ENCODE results near the gene HEXIM1. TPM values are rescaled to one million over a fixed set of nuclear protein-coding genes. Genes with fewer than 3 reads are reported as not detected.

The HEXIM1 gene
- total and polyA plus RNA-seq, 2 experiments from 2014 or later: 9.2 to 10.9 TPM

DNA sequence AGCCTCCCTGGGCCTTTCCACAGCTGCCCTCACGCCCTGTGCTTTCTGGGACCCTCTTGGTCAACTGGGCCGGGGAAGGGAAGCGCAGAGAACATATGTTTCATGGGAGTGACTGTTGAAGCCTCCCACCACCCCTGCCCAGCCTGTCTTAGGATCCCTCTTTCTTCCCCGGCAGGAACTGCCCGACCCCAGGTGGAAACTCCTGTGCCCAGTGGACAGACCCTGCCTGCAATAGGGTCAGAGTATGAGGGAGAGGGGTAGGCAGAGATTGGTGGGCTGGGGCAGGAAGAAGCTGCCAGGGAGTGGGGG lies 23.9 kb downstream of the HEXIM1 start (continued):
- TF ChIP-seq, protein P1, sequence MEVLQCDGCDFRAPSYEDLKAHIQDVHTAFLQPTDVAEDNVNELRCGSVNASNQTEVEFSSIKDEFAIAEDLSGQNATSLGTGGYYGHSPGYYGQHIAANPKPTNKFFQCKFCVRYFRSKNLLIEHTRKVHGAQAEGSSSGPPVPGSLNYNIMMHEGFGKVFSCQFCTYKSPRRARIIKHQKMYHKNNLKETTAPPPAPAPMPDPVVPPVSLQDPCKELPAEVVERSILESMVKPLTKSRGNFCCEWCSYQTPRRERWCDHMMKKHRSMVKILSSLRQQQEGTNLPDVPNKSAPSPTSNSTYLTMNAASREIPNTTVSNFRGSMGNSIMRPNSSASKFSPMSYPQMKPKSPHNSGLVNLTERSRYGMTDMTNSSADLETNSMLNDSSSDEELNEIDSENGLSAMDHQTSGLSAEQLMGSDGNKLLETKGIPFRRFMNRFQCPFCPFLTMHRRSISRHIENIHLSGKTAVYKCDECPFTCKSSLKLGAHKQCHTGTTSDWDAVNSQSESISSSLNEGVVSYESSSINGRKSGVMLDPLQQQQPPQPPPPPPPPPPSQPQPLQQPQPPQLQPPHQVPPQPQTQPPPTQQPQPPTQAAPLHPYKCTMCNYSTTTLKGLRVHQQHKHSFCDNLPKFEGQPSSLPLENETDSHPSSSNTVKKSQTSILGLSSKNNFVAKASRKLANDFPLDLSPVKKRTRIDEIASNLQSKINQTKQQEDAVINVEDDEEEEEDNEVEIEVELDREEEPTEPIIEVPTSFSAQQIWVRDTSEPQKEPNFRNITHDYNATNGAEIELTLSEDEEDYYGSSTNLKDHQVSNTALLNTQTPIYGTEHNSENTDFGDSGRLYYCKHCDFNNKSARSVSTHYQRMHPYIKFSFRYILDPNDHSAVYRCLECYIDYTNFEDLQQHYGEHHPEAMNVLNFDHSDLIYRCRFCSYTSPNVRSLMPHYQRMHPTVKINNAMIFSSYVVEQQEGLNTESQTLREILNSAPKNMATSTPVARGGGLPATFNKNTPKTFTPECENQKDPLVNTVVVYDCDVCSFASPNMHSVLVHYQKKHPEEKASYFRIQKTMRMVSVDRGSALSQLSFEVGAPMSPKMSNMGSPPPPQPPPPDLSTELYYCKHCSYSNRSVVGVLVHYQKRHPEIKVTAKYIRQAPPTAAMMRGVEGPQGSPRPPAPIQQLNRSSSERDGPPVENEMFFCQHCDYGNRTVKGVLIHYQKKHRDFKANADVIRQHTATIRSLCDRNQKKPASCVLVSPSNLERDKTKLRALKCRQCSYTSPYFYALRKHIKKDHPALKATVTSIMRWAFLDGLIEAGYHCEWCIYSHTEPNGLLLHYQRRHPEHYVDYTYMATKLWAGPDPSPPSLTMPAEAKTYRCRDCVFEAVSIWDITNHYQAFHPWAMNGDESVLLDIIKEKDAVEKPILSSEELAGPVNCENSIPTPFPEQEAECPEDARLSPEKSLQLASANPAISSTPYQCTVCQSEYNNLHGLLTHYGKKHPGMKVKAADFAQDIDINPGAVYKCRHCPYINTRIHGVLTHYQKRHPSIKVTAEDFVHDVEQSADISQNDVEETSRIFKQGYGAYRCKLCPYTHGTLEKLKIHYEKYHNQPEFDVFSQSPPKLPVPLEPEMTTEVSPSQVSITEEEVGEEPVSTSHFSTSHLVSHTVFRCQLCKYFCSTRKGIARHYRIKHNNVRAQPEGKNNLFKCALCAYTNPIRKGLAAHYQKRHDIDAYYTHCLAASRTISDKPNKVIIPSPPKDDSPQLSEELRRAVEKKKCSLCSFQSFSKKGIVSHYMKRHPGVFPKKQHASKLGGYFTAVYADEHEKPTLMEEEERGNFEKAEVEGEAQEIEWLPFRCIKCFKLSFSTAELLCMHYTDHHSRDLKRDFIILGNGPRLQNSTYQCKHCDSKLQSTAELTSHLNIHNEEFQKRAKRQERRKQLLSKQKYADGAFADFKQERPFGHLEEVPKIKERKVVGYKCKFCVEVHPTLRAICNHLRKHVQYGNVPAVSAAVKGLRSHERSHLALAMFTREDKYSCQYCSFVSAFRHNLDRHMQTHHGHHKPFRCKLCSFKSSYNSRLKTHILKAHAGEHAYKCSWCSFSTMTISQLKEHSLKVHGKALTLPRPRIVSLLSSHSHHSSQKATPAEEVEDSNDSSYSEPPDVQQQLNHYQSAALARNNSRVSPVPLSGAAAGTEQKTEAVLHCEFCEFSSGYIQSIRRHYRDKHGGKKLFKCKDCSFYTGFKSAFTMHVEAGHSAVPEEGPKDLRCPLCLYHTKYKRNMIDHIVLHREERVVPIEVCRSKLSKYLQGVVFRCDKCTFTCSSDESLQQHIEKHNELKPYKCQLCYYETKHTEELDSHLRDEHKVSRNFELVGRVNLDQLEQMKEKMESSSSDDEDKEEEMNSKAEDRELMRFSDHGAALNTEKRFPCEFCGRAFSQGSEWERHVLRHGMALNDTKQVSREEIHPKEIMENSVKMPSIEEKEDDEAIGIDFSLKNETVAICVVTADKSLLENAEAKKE (CRISPR knock-in tag; IDR thresholded peaks at IDR 0.05): no peak

DNA sequence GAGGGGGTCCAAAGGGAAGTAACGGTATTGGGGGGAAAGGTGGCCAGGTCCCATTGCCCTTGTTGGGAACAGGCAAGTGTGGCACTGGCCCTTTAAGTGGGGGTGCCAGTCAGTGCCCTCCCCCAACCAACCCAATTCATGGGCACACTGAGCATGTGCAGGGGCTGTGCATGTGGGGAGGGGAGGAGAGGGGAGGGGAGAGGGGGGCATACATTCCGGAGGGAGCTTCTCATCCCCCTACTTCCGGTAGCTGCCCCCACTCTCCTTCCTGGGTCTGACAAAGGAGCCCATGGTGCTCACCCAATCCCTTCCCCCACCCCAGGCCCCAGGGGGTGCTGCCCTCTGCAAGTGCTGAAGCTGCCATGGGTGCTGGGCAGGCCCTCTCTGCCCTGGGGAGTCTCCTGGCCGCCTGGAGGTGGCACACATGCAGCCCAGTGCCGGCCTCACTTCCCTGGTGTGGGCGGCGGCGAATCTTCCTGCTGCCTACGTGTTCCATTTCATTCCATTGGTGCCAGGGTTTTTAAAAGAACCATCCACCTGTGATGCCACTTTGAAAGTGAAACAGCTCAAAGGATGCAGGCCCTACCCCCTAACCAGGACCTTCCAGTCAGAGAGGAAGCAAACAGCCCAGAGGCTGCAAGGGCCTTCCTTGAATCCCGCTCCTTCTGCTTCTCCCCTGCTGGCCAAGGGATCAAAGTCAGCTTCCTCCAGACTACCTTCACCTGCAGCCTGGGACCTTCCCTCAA lies 24.4 kb downstream of the HEXIM1 start:
- no peaks in the 10 kb centered on the region for H3K9me3 Mint-ChIP-seq
- peaks cover 36% of the 10 kb centered on the region for H3K4me1 Mint-ChIP-seq
- no peak for TF ChIP-seq CREB1 (CRISPR knock-in tag; IDR thresholded peaks at IDR 0.05; ENCODE audit: low read depth)
- TF ChIP-seq, protein P2, sequence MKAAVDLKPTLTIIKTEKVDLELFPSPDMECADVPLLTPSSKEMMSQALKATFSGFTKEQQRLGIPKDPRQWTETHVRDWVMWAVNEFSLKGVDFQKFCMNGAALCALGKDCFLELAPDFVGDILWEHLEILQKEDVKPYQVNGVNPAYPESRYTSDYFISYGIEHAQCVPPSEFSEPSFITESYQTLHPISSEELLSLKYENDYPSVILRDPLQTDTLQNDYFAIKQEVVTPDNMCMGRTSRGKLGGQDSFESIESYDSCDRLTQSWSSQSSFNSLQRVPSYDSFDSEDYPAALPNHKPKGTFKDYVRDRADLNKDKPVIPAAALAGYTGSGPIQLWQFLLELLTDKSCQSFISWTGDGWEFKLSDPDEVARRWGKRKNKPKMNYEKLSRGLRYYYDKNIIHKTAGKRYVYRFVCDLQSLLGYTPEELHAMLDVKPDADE (IDR thresholded peaks at IDR 0.05): no peak; the same call in 1 of the 2 replicates
- no peak for TF ChIP-seq ZNF114 (CRISPR knock-in tag; IDR thresholded peaks at IDR 0.05)
- TF ChIP-seq, protein P3, sequence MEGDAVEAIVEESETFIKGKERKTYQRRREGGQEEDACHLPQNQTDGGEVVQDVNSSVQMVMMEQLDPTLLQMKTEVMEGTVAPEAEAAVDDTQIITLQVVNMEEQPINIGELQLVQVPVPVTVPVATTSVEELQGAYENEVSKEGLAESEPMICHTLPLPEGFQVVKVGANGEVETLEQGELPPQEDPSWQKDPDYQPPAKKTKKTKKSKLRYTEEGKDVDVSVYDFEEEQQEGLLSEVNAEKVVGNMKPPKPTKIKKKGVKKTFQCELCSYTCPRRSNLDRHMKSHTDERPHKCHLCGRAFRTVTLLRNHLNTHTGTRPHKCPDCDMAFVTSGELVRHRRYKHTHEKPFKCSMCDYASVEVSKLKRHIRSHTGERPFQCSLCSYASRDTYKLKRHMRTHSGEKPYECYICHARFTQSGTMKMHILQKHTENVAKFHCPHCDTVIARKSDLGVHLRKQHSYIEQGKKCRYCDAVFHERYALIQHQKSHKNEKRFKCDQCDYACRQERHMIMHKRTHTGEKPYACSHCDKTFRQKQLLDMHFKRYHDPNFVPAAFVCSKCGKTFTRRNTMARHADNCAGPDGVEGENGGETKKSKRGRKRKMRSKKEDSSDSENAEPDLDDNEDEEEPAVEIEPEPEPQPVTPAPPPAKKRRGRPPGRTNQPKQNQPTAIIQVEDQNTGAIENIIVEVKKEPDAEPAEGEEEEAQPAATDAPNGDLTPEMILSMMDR (conservative IDR thresholded peaks at IDR 0.05; ENCODE audit: low read depth in 2 of 2): 0 out of 4 replicates have a peak, but pooled peaks of 1 of the 2 experiments have one; percentile 10
- TF ChIP-seq, protein P4, sequence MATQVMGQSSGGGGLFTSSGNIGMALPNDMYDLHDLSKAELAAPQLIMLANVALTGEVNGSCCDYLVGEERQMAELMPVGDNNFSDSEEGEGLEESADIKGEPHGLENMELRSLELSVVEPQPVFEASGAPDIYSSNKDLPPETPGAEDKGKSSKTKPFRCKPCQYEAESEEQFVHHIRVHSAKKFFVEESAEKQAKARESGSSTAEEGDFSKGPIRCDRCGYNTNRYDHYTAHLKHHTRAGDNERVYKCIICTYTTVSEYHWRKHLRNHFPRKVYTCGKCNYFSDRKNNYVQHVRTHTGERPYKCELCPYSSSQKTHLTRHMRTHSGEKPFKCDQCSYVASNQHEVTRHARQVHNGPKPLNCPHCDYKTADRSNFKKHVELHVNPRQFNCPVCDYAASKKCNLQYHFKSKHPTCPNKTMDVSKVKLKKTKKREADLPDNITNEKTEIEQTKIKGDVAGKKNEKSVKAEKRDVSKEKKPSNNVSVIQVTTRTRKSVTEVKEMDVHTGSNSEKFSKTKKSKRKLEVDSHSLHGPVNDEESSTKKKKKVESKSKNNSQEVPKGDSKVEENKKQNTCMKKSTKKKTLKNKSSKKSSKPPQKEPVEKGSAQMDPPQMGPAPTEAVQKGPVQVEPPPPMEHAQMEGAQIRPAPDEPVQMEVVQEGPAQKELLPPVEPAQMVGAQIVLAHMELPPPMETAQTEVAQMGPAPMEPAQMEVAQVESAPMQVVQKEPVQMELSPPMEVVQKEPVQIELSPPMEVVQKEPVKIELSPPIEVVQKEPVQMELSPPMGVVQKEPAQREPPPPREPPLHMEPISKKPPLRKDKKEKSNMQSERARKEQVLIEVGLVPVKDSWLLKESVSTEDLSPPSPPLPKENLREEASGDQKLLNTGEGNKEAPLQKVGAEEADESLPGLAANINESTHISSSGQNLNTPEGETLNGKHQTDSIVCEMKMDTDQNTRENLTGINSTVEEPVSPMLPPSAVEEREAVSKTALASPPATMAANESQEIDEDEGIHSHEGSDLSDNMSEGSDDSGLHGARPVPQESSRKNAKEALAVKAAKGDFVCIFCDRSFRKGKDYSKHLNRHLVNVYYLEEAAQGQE (IDR thresholded peaks at IDR 0.05; ENCODE audit: unreplicated experiment): no peak
- no peak for TF ChIP-seq ZNF331 (CRISPR knock-in tag; IDR thresholded peaks at IDR 0.05; ENCODE audit: low read depth)
- no peak for TF ChIP-seq EZH2phosphoT487 (IDR thresholded peaks at IDR 0.05; ENCODE audit: unreplicated experiment)
- TF ChIP-seq EZH2 (IDR thresholded peaks at IDR 0.05; ENCODE audit: low read depth, unreplicated experiment): no peak
- Histone ChIP-seq H3K36me3 (ENCODE audit: insufficient read depth) (no peaks in the 10 kb centered on the region), H3K4me2 (peak overlapping the region; percentile 77), H4K20me1 (replicated peaks; ENCODE audit: insufficient read depth) (no peaks in the 10 kb centered on the region), H3K79me2 (replicated peaks; ENCODE audit: insufficient read depth) (no peaks in the 10 kb centered on the region), H3K4me1 (ENCODE audit: insufficient read depth) (peaks cover 31% of the 10 kb centered on the region), H3K4me3 (peak overlapping the region; percentile 42; the same call in 1 of the 2 replicates), H3K9me2 (ENCODE audit: insufficient read depth) (no peaks in the 10 kb centered on the region), H3F3A (replicated peaks; ENCODE audit: low read depth) (0 out of 2 replicates have a peak, but pooled peaks cover 8% of the 10 kb centered on the region), H3K27ac (ENCODE audit: low read depth) (peak overlapping the region; percentile 97), H2AFZ (peak overlapping the region; percentile 90), H3K27me3 (ENCODE audit: insufficient read depth) (no peaks in the 10 kb centered on the region)
- peak overlapping the region; percentile 96 for H3K27ac Mint-ChIP-seq
- peak; percentile 63 for DNase-seq (ENCODE audit: low spot score)
- H3K4me3 Mint-ChIP-seq: peak overlapping the region; percentile 4; the same call in 1 of the 3 replicates
- peaks cover 22% of the 10 kb centered on the region for H3K36me3 Mint-ChIP-seq (ENCODE audit: low read depth)
- peak; percentile 33 for ATAC-seq
- H3K27me3 Mint-ChIP-seq (ENCODE audit: insufficient read depth, low read depth, poor library complexity): peaks cover 17% of the 10 kb centered on the region
